Spleen (tissue), 11 donors: ENCODE measurements around the gene PRMT2. TPM values are rescaled to one million over a fixed set of nuclear protein-coding genes. Genes with fewer than 3 reads are reported as not detected.

ENCODE experiments used
- DNase-seq: peaks from one replicate; pipeline ENCODE4 v3.0.0-alpha.2; 2020
- H3K27ac ChIP-seq, 8 donors: fragments of 200-600 bp; sonication (generic) in 7 of 8; 1 replicate in 4 of 8; 2 replicates in 4 of 8; pipeline versions ENCODE4 v1.5.0 to v1.8.0; 2016 to 2021; ENCODE audit warnings: inconsistent platforms in 4 of 8, mild to moderate bottlenecking in 4 of 8, moderate library complexity in 1 of 8
- H3K27me3 ChIP-seq, 7 donors: fragments of 200-600 bp; sonication (generic) in 6 of 7; replicated peaks in 1 of 7; 1 replicate in 4 of 7; 2 replicates in 3 of 7; pipeline versions ENCODE4 v1.5.0 to v1.8.0; 2016 to 2021; ENCODE audit warnings: inconsistent platforms in 3 of 7, mild to moderate bottlenecking in 1 of 7
- H3K36me3 ChIP-seq, 6 donors: fragments of 200-600 bp; sonication (generic) in 5 of 6; 1 replicate in 4 of 6; 2 replicates in 2 of 6; pipeline versions ENCODE4 v1.5.0 to v1.8.0; 2016 to 2021; ENCODE audit warnings: inconsistent platforms in 2 of 6
- H3K4me1 ChIP-seq, 6 donors: fragments of 200-600 bp; sonication (generic) in 5 of 6; 1 replicate in 3 of 6; 2 replicates in 3 of 6; pipeline versions ENCODE4 v1.5.0 to v1.8.0; 2016 to 2021; ENCODE audit warnings: inconsistent platforms in 3 of 6
- H3K4me3 ChIP-seq, 8 donors: fragments of 200-600 bp; sonication (generic) in 7 of 8; 1 replicate in 4 of 8; 2 replicates in 4 of 8; pipeline versions ENCODE4 v1.5.0 to v1.8.0; 2016 to 2021; ENCODE audit warnings: inconsistent platforms in 4 of 8, mild to moderate bottlenecking in 4 of 8, moderate library complexity in 2 of 8
- H3K9me3 ChIP-seq, 8 donors: fragments of 200-600 bp; sonication (generic) in 7 of 8; 1 replicate in 4 of 8; 2 replicates in 4 of 8; pipeline versions ENCODE4 v1.5.0 to v1.8.0; 2016 to 2021; ENCODE audit warnings: inconsistent platforms in 4 of 8
- CTCF ChIP-seq, 11 experiments: fragments of 200-600 bp in 7 of 11; fragments of 450-650 bp in 4 of 11; sonication (generic) in 4 of 11; IDR thresholded peaks in 8 of 11; conservative IDR thresholded peaks in 3 of 11; 1 replicate in 7 of 11; 2 replicates in 4 of 11; pipeline versions ENCODE4 v1.4.0 to v1.8.0; 2016 to 2021; ENCODE audit warnings: antibody characterized with exemption in 11 of 11, inconsistent platforms in 4 of 11, mild to moderate bottlenecking in 1 of 11
- POLR2A ChIP-seq, 3 donors: fragments of 450-650 bp; IDR thresholded peaks; one replicate each; pipeline ENCODE4 v1.5.1; 2017; ENCODE audit warnings: antibody characterized with exemption in 3 of 3, mild to moderate bottlenecking in 1 of 3
- POLR2AphosphoS5 ChIP-seq, 3 donors: sonication (generic); formaldehyde crosslinking; IDR thresholded peaks; one replicate each; pipeline ENCODE4 v1.5.1; 2017; ENCODE audit warnings: antibody characterized with exemption in 3 of 3
- WGBS, 5 donors: extraction: QIAGEN DNeasy Blood & Tissue Kit in 3 of 5; methylation state at CpG; one replicate each; pipeline versions ENCODE4 v1.1.5 to v1.1.7; 2013 to 2018; 5-methylcytosine and 5-hydroxymethylcytosine counted together
- intact Hi-C: fragments of 100-400 bp; cut with DNase I; formaldehyde crosslinking; loops from one replicate; pipeline ENCODE4 v1.15.0; 2023; ENCODE audit warnings: low total_unique reads
- polyA plus RNA-seq, 3 donors: library from polyadenylated mRNA; stranded (reverse); fragments of 200-250 nt; gene quantifications; one replicate each; pipeline ENCODE4 v1.2.1, GENCODE V29; 2013
- total RNA-seq, 7 donors: library from RNA; depleted of rRNA in 3 of 7; stranded (reverse); fragments of >200 nt in 3 of 7; fragmentation: NEBNext Ultra II Directional in 4 of 7; extraction: Animal tissue kit (Norgen Biotek cat#: 25700) in 4 of 7; gene quantifications; one replicate each; pipeline versions ENCODE4 v1.1.0 to v1.2.1, GENCODE V29; 2016 to 2021
- donor health status: healthy with polysubstance abuse.
- donor health status: DM: no; HTN: no; CAD: no; lungs with moderate emphysema.
- donor health status: DM: no; HTN: no; CAD: no.
- donor health status: Bipolar disorder and iron deficiency.
- donor health status: healthy.
- donor health status: DM: no; HTN: no; CAD: no.
- donor health status: DM: yes; HTN: yes; CAD: no.

The PRMT2 gene
- total and polyA plus RNA-seq, 10 donors, result 57.8 to 129 (median 103) TPM

DNA sequence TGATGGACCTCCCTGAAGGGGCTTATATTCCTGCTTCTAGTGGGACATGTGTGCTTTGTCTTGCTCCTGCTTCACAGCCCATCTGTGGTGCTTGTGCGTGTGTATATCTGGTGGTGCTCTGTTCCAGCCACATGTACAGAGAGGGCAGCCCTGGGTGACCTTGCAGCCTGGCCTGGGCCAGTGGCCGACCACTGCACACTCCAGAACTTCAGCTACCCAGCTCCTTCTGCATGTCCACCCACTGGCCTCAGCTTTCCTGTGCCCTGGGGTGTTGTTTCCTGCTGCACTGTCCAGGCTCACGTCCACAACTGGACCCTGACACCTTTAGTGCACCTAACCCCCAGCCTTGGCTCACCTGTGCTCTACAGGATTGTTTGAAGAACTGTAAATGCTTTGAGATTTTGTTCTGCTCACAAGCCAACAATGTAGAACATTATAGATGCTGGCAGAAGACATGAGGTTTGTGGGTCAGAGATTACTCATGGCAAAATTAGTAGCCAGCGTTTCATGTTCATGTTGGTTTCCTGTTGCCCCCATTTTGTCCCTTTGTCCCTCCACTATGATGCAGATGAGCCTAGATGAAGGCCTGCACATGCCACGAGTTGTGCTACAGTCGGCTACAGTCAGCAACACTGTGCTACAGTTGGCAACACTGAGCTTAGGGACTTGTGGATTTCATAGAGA is 25.3 kb upstream of the PRMT2 start:
- DNase-seq, result no peak
- no peaks in the 10 kb centered on the region for H3K36me3 ChIP-seq
- peaks cover 4 to 20% (median 16%) of the 10 kb centered on the region in 6 donors for H3K4me1 ChIP-seq
- H3K27me3 ChIP-seq, result peaks cover 0 to 6% (median 0%) of the 10 kb centered on the region in 7 donors
- WGBS, 5 donors, result 79 to 90% (median 85%) methylated on average over 6 of the region's 6 CpGs
- peaks cover 3 to 23% (median 15%) of the 10 kb centered on the region in 8 donors for H3K9me3 ChIP-seq
- H3K4me3 ChIP-seq, result no peak overlapping the region
- intact Hi-C loops, result no loop called here
- TF ChIP-seq POLR2AphosphoS5 (IDR thresholded peaks at IDR 0.05) (no peak), CTCF (IDR thresholded peaks at IDR 0.05 in 8 of 11, conservative IDR thresholded peaks at IDR 0.05 in 3 of 11) (no peak), POLR2A (IDR thresholded peaks at IDR 0.05) (no peak)
- H3K27ac ChIP-seq, result no peak overlapping the region

GRCh38 chr21:46613391-46613790 is 22.1 kb upstream of the PRMT2 start:
- no peak for DNase-seq
- intact Hi-C loops, result no loop called here
- TF ChIP-seq POLR2A (IDR thresholded peaks at IDR 0.05) (no peak), CTCF (IDR thresholded peaks at IDR 0.05 in 8 of 11, conservative IDR thresholded peaks at IDR 0.05 in 3 of 11) (no peak), POLR2AphosphoS5 (IDR thresholded peaks at IDR 0.05) (no peak)
- Histone ChIP-seq H3K36me3 (no peaks in the 10 kb centered on the region), H3K4me3 (no peak overlapping the region), H3K4me1 (no peaks in the 10 kb centered on the region), H3K27me3 (peaks cover 0 to 6% (median 0%) of the 10 kb centered on the region in 7 donors), H3K27ac (no peak overlapping the region), H3K9me3 (peaks cover 3 to 23% (median 15%) of the 10 kb centered on the region in 8 donors)
- 90 to 95% (median 92%) methylated on average over 6 of the region's 6 CpGs for WGBS, 5 donors

GRCh38 chr21:46616050-46616449 is 19.4 kb upstream of the PRMT2 start:
- Histone ChIP-seq H3K4me3 (no peak overlapping the region), H3K9me3 (peaks cover 0 to 10% (median 6%) of the 10 kb centered on the region in 8 donors), H3K27me3 (no peaks in the 10 kb centered on the region), H3K27ac (no peak overlapping the region), H3K4me1 (peaks cover 0 to 12% (median 0%) of the 10 kb centered on the region in 6 donors), H3K36me3 (no peaks in the 10 kb centered on the region)
- 87 to 99% (median 94%) methylated on average over 2 of the region's 2 CpGs for WGBS, 5 donors
- DNase-seq, result no peak
- TF ChIP-seq POLR2AphosphoS5 (IDR thresholded peaks at IDR 0.05) (no peak), CTCF (IDR thresholded peaks at IDR 0.05 in 8 of 11, conservative IDR thresholded peaks at IDR 0.05 in 3 of 11) (no peak), POLR2A (IDR thresholded peaks at IDR 0.05) (no peak)
- intact Hi-C loops, result no loop called here

DNA sequence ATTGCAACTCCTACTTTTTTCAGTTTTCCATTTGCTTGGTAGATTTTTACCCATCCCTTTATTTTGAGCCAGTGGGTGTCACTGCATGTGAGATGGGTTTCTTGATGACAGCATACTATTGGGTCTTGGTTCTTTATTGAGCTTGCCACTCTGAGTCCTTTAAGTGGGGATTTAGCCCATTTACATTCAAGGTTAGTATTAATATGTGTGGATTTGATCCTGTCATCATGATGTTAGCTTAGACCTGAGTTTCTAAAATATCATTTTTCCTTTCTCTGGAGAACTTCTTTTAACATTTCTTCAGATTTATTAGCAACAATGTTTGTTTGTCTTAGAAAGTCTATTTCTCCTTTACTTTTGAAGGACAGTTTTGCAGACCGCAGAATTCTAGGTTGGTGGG is 18.8 kb upstream of the PRMT2 start:
- no peak overlapping the region for H3K4me3 ChIP-seq
- intact Hi-C loops, result no loop called here
- no peak for DNase-seq
- H3K9me3 ChIP-seq, result peaks cover 0 to 4% (median 2%) of the 10 kb centered on the region in 8 donors
- no peaks in the 10 kb centered on the region for H3K36me3 ChIP-seq
- peaks cover 0 to 18% (median 3%) of the 10 kb centered on the region in 6 donors for H3K4me1 ChIP-seq
- H3K27me3 ChIP-seq, result no peaks in the 10 kb centered on the region
- no peak overlapping the region for H3K27ac ChIP-seq
- 93 to 98% (median 96%) methylated on average over 1 of the region's 1 CpG for WGBS, 5 donors
- TF ChIP-seq POLR2A (IDR thresholded peaks at IDR 0.05) (no peak), CTCF (IDR thresholded peaks at IDR 0.05 in 8 of 11, conservative IDR thresholded peaks at IDR 0.05 in 3 of 11) (no peak), POLR2AphosphoS5 (IDR thresholded peaks at IDR 0.05) (no peak)
